WERI-Rb-1 (cell line): ENCODE measurements around the gene MAGI2.

Experiments
- DNase-seq: peaks from one replicate; pipeline ENCODE4 v3.0.0-alpha.2; 2020
- H3K27ac ChIP-seq: fragments of 250-450 bp; sonication (Bioruptor Pico); 2 replicates; pipeline ENCODE4 v1.5.1; 2020; ENCODE audit warnings: mild to moderate bottlenecking, moderate library complexity
- H3K27me3 ChIP-seq: fragments of 250-450 bp; sonication (Bioruptor Pico); 2 replicates; pipeline ENCODE4 v1.5.1; 2021; ENCODE audit warnings: mild to moderate bottlenecking, low read depth, moderate library complexity; ENCODE audit not compliant: insufficient read depth, severe bottlenecking
- H3K36me3 ChIP-seq: fragments of 250-450 bp; sonication (Bioruptor Pico); 2 replicates; pipeline ENCODE4 v1.5.1; 2020; ENCODE audit warnings: mild to moderate bottlenecking, moderate library complexity
- H3K4me3 ChIP-seq: 2 replicates; pipeline ENCODE4 v1.5.1; 2011; ENCODE audit warnings: low read depth, mild to moderate bottlenecking, control low read depth, low read length
- H3K9me3 ChIP-seq: fragments of 250-450 bp; sonication (Bioruptor Pico); 2 replicates; pipeline ENCODE4 v1.5.1; 2021; ENCODE audit warnings: mild to moderate bottlenecking, moderate library complexity; ENCODE audit not compliant: severe bottlenecking
- CTCF ChIP-seq: IDR thresholded peaks from 2 replicates; pipeline ENCODE4 v1.5.1; 2011; ENCODE audit warnings: low read depth, mild to moderate bottlenecking, control low read depth, inconsistent platforms, low read length

The MAGI2 gene

GRCh38 chr7:79412438-79412837 is 41.0 kb downstream of the MAGI2 start:
- no peaks in the 10 kb centered on the region for H3K36me3 ChIP-seq
- no peaks in the 10 kb centered on the region for H3K9me3 ChIP-seq
- H3K27me3 ChIP-seq, result no peaks in the 10 kb centered on the region
- TF ChIP-seq CTCF, result no peak
- no peak overlapping the region for H3K27ac ChIP-seq
- no peak overlapping the region for H3K4me3 ChIP-seq
- DNase-seq, result no peak

- Histone ChIP-seq H3K4me3 (no peak overlapping the region), H3K27ac (no peak overlapping the region), H3K36me3 (no peaks in the 10 kb centered on the region), H3K9me3 (no peaks in the 10 kb centered on the region), H3K27me3 (no peaks in the 10 kb centered on the region)
- TF ChIP-seq CTCF, result no peak
- no peak for DNase-seq
Observed at GRCh38 chr7:79410345-79410744, 43.1 kb downstream of the MAGI2 start.

GRCh38 chr7:79407351-79407750 is 46.1 kb downstream of the MAGI2 start:
- TF ChIP-seq CTCF, result no peak
- H3K9me3 ChIP-seq, result no peaks in the 10 kb centered on the region
- no peak for DNase-seq
- no peak overlapping the region for H3K27ac ChIP-seq
- no peaks in the 10 kb centered on the region for H3K36me3 ChIP-seq
- H3K27me3 ChIP-seq, result no peaks in the 10 kb centered on the region
- H3K4me3 ChIP-seq, result no peak overlapping the region

GRCh38 chr7:79406371-79406770 is 47.1 kb downstream of the MAGI2 start:
- Histone ChIP-seq H3K36me3 (no peaks in the 10 kb centered on the region), H3K27me3 (no peaks in the 10 kb centered on the region), H3K4me3 (no peak overlapping the region), H3K9me3 (no peaks in the 10 kb centered on the region), H3K27ac (no peak overlapping the region)
- TF ChIP-seq CTCF, result no peak
- DNase-seq, result no peak

- Histone ChIP-seq H3K27ac (no peak overlapping the region), H3K27me3 (no peaks in the 10 kb centered on the region), H3K4me3 (no peak overlapping the region), H3K36me3 (no peaks in the 10 kb centered on the region), H3K9me3 (no peaks in the 10 kb centered on the region)
- no peak for TF ChIP-seq CTCF
- DNase-seq, result no peak
Observed at GRCh38 chr7:79405368-79405767, 48.1 kb downstream of the MAGI2 start.

GRCh38 chr7:79403879-79404278 is 49.6 kb downstream of the MAGI2 start:
- Histone ChIP-seq H3K4me3 (no peak overlapping the region), H3K27me3 (no peaks in the 10 kb centered on the region), H3K36me3 (no peaks in the 10 kb centered on the region), H3K27ac (no peak overlapping the region), H3K9me3 (no peaks in the 10 kb centered on the region)
- no peak for DNase-seq
- no peak for TF ChIP-seq CTCF
